ENCODE measurements around the gene WDR62.
A peak's percentile ranks its signal among the peaks of the same experiment; 100 is the strongest.
"Not testable (repeated sequence)": the region's sequence is repeated elsewhere in the genome, so short reads cannot be mapped to it uniquely, and the experiment has no call there.

The WDR62 gene

DNA sequence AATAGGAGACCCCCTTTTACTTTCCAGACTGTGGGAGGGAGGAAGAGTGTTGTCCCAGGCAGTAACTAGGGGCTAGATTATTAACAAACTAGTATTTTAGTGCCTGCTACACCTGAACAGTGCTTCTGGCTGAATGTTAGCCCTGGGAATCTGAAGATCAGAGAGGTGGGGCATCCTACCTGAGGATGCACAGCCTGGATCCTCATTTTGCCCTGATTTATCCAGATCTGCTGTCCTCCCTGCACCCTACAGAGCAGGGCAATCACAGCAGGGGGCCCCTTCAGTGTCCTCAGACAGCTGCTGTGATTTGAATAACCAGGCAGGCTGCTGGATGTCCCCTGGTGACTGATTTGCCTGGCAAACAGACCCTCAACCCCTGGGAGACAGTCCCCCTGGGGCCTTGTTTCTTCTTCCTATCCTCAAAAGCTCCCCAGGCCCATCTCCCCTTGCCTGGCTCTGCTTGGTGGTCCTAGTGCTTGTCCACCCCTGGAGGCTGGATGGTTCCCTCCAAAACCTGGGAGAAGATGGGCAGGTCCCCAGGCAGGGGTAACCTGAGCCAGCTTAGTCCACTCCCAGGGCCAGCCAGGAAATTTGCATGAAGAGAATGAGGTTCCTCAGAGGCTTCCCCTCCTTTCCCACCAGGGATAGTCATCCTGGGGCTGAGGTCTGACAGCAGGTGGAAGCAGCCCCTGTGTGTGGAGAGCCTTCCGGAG, 55.9 kb downstream of the WDR62 start, which contains the start of gene OVOL3:
Gene OVOL3 (plus strand): TSS at position 657 of the 713 bp plus-strand sequence. CDS start 60 bp downstream, outside the sequence.
- no peak for DNase-seq (ENCODE audit: low spot score)

DNA sequence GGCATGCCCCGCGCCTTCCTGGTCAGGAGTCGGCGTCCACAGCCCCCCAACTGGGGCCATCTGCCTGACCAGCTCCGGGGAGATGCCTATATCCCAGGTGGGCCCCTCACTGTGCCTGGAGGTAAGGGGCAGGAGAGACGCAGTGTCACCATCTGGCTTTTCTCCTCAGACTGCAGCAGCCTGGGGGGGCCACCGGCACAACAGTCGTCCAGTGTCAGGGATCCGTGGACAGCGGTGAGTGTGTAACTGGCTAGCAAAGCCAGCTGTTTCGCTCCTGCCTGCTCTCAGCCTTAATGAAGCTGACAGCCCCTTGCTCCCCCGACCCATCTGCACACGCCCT, 56.5 kb downstream of the WDR62 start:
- DNase-seq (ENCODE audit: low spot score), result no peak

DNA sequence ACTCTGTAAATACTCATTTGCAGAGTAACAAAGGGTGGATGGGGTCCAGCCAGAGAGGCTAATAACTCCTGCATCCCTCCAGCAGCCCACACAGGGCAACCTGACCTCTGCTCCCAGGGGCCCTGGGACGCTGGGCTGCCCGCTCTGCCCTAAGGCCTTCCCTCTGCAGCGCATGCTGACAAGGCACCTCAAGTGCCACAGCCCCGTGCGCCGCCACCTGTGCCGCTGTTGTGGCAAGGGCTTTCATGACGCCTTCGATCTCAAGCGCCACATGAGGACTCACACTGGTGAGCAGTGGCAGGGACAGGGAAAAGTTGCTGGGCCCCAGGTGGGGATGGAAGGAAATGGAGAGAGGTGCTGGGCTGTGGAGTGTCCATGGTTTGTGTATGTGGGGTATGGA, 58.0 kb downstream of the WDR62 start:
- no peak for DNase-seq (ENCODE audit: low spot score)

DNA sequence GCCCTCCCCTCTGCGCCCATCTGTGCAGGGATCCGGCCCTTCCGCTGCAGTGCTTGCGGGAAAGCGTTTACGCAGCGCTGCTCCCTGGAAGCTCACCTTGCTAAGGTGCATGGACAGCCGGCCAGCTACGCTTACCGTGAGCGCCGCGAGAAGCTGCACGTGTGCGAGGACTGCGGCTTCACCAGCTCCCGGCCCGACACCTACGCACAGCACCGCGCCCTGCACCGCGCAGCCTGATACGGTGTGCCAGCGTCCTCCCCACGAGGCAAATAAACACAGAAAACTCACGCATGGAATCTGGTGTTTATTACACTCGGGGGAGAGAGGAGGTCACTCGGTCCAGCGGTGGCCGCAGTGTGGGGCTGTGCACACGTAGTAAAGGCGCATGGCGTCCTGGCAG, 58.7 kb downstream of the WDR62 start:
- no peak for DNase-seq (ENCODE audit: low spot score)

DNA sequence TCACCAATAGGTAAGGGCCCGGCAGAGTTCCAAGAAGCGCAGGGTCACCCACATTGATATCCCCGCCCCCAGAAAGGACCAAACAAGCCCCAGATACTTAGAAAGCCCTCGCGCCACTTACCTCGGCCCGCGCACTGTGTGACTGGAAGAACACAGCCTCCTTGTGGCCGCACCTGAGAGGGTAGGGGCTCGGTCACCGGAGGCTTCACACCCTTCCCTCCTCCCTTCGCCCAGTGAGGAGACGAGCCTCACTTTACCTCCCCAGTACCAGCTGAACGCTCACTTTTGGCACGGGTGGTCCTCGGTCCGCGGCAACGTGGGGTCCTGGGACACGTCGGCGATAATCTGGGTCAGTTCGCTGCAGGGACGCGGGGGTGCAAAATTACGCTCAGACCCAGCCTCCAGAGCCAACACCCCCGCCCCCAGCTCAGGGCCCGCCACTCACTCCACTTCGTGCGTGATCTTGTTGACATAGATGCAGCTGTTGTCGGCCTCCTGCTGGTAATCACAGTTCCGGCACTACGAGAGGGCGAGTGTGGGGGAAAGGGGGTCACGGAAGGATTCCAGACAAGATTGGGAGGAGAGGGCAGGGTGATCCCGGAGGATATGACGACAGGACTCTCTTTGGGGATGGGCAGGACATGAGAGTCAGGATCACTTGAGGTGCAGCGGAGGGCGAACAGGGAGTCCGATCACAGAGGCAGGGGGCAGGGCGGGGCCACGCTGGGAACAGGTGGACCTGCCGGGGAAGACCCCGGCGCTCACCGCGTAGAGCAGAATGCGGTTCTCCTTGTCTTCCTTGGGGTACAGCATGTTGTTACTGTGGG, 59.4 kb downstream of the WDR62 start:
- DNase-seq (ENCODE audit: low spot score), result no peak

DNA sequence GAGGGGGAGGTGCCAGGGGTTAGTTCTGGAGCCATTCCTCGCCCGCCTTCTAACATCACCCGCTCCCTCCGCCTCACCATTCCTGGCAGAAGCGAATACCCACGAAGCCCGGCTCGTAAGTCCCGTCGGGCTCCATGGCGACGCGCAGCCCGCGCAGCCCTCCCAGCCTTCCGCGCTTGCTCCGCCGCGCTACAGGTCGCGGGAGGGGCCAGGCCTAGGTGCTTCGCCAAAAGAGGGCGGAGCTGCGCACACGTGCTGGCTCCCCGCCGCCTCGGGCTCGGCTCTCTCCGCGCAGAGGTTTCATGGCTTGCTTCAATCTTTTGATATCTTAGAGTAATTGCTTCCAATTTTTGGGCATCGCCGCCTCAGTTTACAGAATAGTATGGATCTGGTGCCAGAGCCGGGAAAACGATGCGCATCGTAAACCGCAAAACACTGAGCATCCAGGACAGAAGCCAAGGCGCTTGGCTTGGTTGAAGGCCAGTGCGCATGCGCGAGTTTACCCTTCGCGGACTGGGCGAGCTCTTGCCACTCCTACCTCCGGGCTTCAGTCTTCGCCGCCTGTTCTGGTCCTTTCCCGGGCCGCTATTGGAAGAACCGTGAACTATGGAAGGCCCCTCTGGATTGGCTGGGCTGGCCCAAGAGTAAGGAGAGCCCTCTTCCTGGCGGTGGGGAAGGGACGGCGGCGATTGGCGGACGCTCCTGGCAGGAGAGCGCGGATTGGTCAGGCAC, 60.2 kb downstream of the WDR62 start, which contains the start of gene POLR2I:
Gene POLR2I (minus strand): TSS at position 155 of the 732 bp plus-strand sequence. CDS start 19 bp downstream, at position 136.
- DNase-seq (ENCODE audit: low spot score), result peak; percentile 97

DNA sequence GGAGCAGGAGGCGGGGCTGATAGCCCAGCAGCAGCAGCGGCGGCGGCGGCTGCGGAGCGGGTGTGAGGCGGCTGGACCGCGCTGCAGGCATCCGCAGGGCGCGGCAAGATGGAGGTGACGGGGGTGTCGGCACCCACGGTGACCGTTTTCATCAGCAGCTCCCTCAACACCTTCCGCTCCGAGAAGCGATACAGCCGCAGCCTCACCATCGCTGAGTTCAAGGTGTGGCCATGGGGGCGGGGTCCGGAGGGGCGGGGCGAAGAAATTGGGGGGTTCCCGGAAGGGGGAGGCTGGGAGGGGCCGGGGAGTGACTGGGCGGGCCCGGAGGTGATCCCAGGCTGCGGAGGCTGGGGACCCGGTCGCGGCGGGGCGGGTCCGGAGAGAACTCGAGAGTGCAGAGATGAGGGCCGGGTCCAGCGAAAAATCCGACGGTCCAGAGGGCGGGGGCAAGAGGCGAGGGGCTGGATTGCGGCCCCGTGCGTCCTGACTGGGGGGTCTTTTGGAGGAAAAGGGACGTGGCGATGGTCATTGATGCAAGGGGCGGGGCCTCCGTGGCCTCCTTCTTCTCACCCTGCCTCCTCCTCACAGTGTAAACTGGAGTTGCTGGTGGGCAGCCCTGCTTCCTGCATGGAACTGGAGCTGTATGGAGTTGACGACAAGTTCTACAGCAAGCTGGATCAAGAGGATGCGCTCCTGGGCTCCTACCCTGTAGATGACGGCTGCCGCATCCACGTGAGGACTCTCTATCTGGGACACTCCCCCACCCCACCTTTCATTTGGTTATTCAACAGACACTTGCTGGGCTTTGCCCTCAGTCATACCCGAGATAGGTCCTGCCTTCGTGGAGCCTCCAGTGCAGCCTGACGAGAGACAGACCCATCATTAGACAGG, 61.0 kb downstream of the WDR62 start, which contains the start of gene TBCB:
Gene TBCB (plus strand): TSS at position 16 of the 891 bp plus-strand sequence. CDS start 93 bp downstream, at position 109.
- DNase-seq (ENCODE audit: low spot score), result no peak

DNA sequence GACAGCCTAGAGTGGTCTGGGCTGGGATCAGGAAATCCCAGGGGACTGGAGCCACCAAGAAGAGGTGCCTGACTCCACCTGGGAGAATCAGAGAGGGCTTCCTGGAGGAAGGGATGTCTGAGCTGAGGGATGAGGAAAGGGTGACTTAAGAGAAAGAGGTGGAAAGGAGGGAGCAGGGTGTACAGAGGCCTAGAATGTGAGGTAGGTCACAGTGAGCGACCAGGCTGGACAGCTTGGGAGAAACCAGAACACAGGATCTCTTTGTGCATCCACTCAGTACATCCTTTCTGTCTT, 61.6 kb downstream of the WDR62 start:
- no peak for DNase-seq (ENCODE audit: low spot score)

DNA sequence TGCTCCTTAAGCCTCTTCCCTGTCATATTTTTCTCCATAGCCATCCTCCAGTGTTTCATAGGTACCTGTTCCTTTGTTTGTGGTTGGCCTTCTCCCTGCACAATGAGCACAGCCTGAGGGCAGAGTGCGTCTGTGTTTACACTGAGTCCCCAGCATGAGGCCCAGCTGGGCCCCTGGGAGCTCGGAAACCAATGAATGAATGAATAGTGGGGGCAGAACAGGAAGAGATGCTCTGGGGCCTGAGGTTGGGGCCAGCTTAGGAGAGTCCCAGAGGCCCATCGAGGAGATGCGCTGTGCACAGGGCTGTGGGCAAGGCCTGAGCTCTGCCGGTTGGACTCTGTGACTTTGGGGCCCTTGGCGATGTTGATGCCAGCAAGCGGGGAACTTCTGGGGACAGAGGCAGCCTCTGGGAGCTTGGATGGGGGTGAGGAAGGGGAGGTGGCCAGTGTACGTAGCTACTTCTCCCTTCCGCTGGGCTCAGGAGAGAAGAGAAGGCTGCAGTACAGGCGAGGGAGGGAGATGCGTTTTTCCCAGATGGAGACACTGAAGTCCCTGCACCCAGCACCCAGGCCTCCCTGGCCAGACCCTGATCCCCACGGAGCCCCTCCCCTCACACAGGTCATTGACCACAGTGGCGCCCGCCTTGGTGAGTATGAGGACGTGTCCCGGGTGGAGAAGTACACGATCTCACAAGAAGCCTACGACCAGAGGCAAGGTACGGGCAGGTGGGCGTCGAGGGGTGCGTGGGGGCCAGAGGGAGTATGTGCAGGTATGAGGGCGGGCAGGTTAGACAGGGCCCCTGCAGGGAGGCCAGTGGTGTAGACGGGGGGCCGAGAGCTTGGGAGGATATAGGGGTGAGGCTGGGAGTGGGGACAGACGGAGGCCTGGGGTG, 65.6 kb downstream of the WDR62 start:
- DNase-seq (ENCODE audit: low spot score), result no peak

DNA sequence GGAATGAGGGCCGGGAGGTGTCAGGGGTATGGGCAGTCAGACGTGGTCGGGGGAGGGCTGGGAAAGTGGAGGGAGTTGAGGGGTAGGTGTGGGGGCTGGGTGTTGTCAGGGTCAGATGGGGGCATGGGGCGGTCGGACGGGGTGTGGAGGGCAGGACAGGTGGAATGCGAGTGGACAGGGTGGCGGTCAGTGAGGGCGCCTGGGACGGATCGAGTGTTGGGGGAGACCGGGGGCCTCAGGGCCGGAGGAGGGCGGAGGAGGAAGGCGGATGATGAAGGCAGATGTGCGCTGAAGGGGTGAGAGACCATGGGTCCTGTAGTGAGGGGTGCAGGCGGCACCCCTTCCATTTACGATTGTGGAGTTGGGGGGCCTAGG, 66.3 kb downstream of the WDR62 start:
- DNase-seq (ENCODE audit: low spot score), result no peak

DNA sequence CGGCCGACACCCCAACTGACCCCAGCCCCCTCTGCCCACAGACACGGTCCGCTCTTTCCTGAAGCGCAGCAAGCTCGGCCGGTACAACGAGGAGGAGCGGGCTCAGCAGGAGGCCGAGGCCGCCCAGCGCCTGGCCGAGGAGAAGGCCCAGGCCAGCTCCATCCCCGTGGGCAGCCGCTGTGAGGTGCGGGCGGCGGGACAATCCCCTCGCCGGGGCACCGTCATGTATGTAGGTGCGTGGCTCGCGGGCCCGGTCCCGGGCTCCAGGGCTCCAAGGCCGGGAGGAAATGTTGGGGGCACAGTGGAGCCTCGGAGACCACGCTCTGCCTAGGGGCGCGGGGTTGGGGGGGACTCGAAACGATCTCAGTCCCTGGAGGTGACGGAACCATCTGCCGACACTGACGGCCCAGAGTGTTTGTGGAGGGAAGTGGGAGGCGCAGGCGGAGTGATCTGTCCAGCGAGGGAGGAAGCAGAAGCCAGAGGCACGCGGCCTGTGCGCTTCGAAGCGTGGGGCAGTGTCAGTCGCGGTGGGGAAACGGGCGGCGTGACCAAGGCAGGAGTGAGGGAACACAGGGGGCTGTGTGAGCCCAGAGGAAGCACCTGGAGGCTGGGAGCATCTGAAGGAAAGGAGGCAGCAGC, 66.9 kb downstream of the WDR62 start:
- no peak for DNase-seq (ENCODE audit: low spot score)

DNA sequence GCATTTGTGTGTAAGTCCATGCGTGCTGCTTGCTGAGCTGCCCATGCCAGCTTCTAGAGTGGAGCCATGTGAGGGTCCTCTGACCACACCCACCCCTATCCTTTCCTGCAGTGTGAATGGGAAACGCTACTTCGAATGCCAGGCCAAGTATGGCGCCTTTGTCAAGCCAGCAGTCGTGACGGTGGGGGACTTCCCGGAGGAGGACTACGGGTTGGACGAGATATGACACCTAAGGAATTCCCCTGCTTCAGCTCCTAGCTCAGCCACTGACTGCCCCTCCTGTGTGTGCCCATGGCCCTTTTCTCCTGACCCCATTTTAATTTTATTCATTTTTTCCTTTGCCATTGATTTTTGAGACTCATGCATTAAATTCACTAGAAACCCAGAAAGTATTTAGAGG, 70.9 kb downstream of the WDR62 start:
- no peak for DNase-seq (ENCODE audit: low spot score)

DNA sequence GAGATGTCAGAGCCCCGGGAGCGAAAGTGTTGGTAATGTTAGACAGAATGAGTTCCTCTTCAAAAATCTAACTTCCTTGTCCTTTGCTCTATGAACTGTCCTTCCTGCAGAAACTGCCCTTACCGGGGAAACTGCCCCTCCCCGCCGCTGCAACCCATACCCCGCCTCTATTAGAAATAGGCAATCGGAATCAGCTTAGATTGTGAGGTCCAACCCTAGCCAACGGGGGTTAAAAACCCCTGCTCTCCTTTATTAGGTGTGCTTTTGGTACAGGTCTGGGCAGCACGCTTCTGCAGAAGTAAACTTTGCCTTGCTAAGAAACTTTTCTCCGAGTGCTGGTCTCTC, 73.7 kb downstream of the WDR62 start:
- DNase-seq (ENCODE audit: low spot score), result no peak

DNA sequence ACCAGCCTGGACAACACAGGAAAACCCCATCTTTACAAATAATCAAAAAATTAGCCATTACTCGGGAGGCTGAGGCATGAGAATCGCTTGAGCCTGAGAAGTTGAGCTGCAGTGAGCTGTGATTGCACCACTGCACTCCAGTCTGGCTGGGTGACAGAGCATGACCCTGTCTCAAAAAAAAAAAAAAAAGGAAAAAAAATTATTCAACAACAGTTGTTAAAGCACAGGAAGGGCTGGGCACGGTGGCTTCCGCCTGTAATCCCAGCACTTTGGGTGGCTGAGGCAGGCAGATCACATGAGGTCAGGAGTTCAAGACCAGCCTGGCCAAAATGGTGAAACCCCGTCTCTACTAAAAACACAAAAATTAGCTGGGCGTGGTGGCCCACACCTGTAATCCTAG, 76.5 kb downstream of the WDR62 start:
- not testable (repeated sequence) for DNase-seq (ENCODE audit: low spot score)

DNA sequence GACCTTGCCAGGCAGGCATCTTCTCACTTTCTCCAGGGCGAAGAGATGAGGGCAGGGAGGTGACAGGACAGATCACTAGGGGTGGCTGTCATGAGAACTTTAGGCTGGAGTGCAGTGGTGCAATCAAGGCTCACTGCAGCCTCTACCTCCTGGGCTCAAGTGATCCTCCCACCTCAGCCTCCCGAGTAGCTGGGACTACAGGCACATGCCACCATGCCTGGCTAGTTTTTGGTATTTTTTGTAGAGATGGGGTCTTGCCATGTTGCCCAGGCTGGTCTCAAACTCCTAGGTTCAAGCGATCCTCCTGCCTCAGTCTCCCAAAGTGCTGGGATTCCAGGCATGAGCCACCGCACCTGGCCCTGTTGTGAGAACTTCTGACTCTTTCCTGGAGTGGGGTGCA, 80.2 kb downstream of the WDR62 start:
- not testable (repeated sequence) for DNase-seq (ENCODE audit: low spot score)

DNA sequence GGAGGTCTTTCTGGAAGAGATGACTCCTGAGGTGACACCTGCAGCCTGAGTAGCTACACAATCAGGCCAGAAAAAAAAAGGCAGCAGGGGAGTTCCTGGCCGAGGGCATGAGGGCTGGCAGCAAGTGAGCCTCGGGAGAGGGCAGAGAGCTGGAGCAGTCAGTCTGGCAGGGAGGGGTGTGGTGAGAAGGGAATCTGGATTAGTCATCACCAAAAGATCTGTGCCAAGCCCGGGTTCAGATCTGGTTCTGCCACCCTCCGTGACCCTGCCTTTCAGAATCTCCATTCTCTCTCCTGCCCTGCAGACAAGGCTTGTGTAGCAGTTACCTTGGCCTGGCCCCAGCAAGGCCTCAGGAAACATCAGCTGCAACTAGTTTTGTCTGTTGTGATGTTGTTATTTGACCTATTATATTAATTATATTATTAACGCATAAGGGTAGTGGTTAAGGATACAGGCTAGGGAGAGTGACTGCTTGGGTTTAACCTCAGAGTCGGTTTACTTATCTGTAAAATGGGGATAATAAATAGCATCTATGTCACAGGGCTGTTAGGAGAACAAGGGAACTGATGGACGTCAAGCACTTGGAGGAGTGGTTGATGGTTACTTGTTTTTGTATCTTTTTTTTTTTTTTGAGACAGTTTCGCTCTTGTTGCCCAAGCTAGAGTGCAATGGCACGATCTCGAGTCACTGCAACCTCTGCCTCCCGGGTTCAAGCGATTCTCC, 82.4 kb downstream of the WDR62 start:
- peak; percentile 67 for DNase-seq (ENCODE audit: low spot score)

DNA sequence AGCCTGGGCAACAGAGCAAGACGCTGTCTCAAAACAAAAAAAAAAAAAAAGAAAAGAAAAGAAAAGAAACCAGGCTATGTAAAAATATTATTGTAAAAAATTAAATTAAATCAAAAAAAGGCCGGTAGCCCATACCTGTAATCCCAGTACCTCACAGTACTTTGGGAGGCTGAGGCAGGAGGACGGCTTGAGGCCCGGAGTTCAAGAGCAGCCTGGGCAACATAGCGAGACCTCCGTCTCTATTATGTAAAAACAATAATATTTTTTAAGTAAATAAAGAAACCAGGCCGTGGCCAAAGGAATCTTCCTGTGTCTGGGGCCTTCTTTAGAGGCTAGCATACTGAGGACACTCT, 84.4 kb downstream of the WDR62 start:
- DNase-seq (ENCODE audit: low spot score), result no peak

DNA sequence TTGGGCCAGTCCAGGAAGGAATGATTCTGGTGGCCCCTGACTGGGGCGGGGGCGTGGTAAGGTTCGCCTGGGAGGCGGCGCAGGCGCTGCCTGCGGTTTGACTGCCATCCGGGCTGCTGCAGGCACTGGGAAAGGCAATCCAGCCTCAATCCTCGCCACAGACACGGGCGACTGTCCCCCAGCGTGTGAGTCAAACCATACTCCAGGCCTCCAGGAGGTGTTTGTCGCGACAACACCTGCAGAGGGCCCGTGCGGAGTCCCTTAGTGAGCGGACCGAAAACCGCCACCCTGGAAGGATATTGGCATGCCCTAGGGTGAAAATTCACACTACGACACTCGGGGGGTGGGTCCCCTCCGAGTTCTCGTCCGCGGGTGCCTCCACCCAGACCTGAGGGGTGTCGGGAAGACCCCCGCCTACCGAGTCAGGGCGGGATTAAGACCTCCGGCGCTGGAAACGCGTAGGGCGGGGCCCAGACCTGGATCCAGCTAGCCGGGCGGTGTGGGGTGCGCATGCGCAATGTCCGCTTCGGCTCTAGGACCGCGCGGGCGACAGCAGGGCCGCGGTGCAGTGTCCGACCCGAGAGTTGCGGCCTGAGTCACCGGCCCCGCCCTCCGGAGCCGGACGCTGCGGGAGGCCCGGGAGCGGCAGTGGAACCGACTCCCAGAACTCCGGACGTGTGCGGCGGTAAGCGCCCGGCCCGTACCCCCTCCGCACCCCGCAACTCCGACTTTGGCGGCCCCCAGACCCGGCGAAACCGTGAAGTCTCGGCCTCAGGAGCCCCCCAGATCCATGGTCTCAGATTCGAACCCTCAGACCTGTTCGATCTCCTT, 85.0 kb downstream of the WDR62 start, which contains the start of gene CAPNS1:
Gene CAPNS1 (plus strand): TSS at position 594 of the 831 bp plus-strand sequence. CDS start 946 bp downstream, outside the sequence.
- peak; percentile 92 for DNase-seq (ENCODE audit: low spot score)
